Endodermal cell (in vitro differentiated cells): ENCODE measurements around the gene REG4. TPM values are rescaled to one million over a fixed set of nuclear protein-coding genes. Genes with fewer than 3 reads are reported as not detected.
"Not testable (repeated sequence)": the region's sequence is repeated elsewhere in the genome, so short reads cannot be mapped to it uniquely, and the experiment has no call there.

Experiments
- DNase-seq: peaks from one replicate; pipeline ENCODE4 v3.0.0-alpha.2; 2017
- H3K27ac ChIP-seq: 2 replicates; pipeline ENCODE4 v1.5.1; 2013; ENCODE audit warnings: mild to moderate bottlenecking, low read depth, low read length, moderate library complexity
- H3K27me3 ChIP-seq: 2 replicates; pipeline ENCODE4 v1.6.1; 2013; ENCODE audit warnings: mild to moderate bottlenecking, low read length, moderate library complexity; ENCODE audit not compliant: insufficient read depth, control insufficient read depth, poor library complexity, severe bottlenecking
- H3K36me3 ChIP-seq: 2 replicates; pipeline ENCODE4 v1.7.0; 2013; ENCODE audit warnings: mild to moderate bottlenecking, low read length, moderate library complexity; ENCODE audit not compliant: control insufficient read depth, insufficient read depth
- H3K4me1 ChIP-seq: one replicate; pipeline ENCODE4 v1.7.0; 2013; ENCODE audit warnings: low read length; ENCODE audit not compliant: control insufficient read depth, insufficient read depth
- H3K4me3 ChIP-seq: 2 replicates; pipeline ENCODE4 v1.5.1; 2013; ENCODE audit warnings: mild to moderate bottlenecking, low read length, moderate library complexity
- H3K9ac ChIP-seq: 2 replicates; pipeline ENCODE4 v1.6.1; 2013; ENCODE audit warnings: mild to moderate bottlenecking, low read length, moderate library complexity; ENCODE audit not compliant: poor library complexity, severe bottlenecking; ENCODE audit errors: extremely low read depth
- H3K9me3 ChIP-seq: 2 replicates; pipeline ENCODE4 v1.6.1; 2013; ENCODE audit warnings: mild to moderate bottlenecking, low read length, moderate library complexity; ENCODE audit not compliant: control insufficient read depth
- H3K27ac Mint-ChIP-seq: 2 replicates; pipeline ENCODE4 v1.8.0; 2020; ENCODE audit warnings: mixed read lengths
- H3K27me3 Mint-ChIP-seq: 2 replicates; pipeline ENCODE4 v1.8.0; 2021; ENCODE audit warnings: mild to moderate bottlenecking, mixed read lengths; ENCODE audit not compliant: insufficient read depth
- H3K36me3 Mint-ChIP-seq: 2 replicates; pipeline ENCODE4 v1.8.0; 2020; ENCODE audit warnings: low read depth, mixed read lengths
- H3K4me1 Mint-ChIP-seq: 2 replicates; pipeline ENCODE4 v1.8.0; 2020; ENCODE audit warnings: mixed read lengths
- H3K4me3 Mint-ChIP-seq: 2 replicates; pipeline ENCODE4 v1.8.0; 2020; ENCODE audit warnings: mild to moderate bottlenecking, moderate library complexity, mixed read lengths
- H3K9me3 Mint-ChIP-seq: 2 replicates; pipeline ENCODE4 v1.8.0; 2020; ENCODE audit warnings: mild to moderate bottlenecking, mixed read lengths
- CTCF ChIP-seq: fragments of 200-600 bp; sonication (generic); conservative IDR thresholded peaks from 2 replicates; pipeline ENCODE4 v1.5.0; 2021; ENCODE audit warnings: antibody characterized with exemption, mild to moderate bottlenecking
- WGBS, 2 experiments: methylation state at CpG; one replicate each; pipeline versions ENCODE4 v1.1.5 to v1.1.7; 2013; ENCODE audit warnings: missing lambda C conversion rate in 2 of 2, mixed read lengths in 1 of 2; ENCODE audit not compliant: insufficient coverage in 1 of 2, insufficient read length in 1 of 2; 5-methylcytosine and 5-hydroxymethylcytosine counted together
- total RNA-seq, 2 donors: library from RNA; stranded (reverse); fragmentation: NEBNext Ultra II Directional in 1 of 2; extraction: Animal tissue kit (Norgen Biotek cat#: 25700) in 1 of 2; gene quantifications; 2 replicates in 1 of 2; 3 replicates in 1 of 2; pipeline ENCODE4 v1.2.1, GENCODE V29; 2021

REG4 gene
- total RNA-seq, 2 donors from 2014 or later: not detected

- Histone ChIP-seq H3K4me3 (no peak overlapping the region), H3K4me1 (peaks cover 3% of the 10 kb centered on the region), H3K9ac (no peak overlapping the region), H3K36me3 (no peaks in the 10 kb centered on the region), H3K27me3 (no peaks in the 10 kb centered on the region), H3K9me3 (peaks cover 16% of the 10 kb centered on the region), H3K27ac (no peak overlapping the region)
- no peak overlapping the region for H3K27ac Mint-ChIP-seq
- peaks cover 17% of the 10 kb centered on the region for H3K4me1 Mint-ChIP-seq
- 93 to 94% methylated on average over 2 of the region's 2 CpGs for WGBS, 2 experiments
- no peak for TF ChIP-seq CTCF
- no peak overlapping the region for H3K4me3 Mint-ChIP-seq
- DNase-seq: no peak
- H3K9me3 Mint-ChIP-seq: peaks cover 1% of the 10 kb centered on the region
- no peaks in the 10 kb centered on the region for H3K36me3 Mint-ChIP-seq
- peaks cover under 1% of the 10 kb centered on the region for H3K27me3 Mint-ChIP-seq
Observed at GRCh38 chr1:119858126-119858525, 46.9 kb upstream of the REG4 start.

- H3K4me3 ChIP-seq: no peak overlapping the region
- no peaks in the 10 kb centered on the region for H3K36me3 ChIP-seq
- no peak for DNase-seq
- no peak overlapping the region for H3K9ac ChIP-seq
- no peaks in the 10 kb centered on the region for H3K27me3 ChIP-seq
- H3K27me3 Mint-ChIP-seq: no peaks in the 10 kb centered on the region
- 96 to 97% methylated on average over 12 to 23 of the region's 23 CpGs for WGBS, 2 experiments
- no peak overlapping the region for H3K27ac Mint-ChIP-seq
- H3K4me1 Mint-ChIP-seq: peaks cover 7% of the 10 kb centered on the region
- H3K36me3 Mint-ChIP-seq: no peaks in the 10 kb centered on the region
- no peaks in the 10 kb centered on the region for H3K4me1 ChIP-seq
- TF ChIP-seq CTCF: no peak
- peaks cover 1% of the 10 kb centered on the region for H3K9me3 Mint-ChIP-seq
- H3K4me3 Mint-ChIP-seq: no peak overlapping the region
- H3K27ac ChIP-seq: no peak overlapping the region
- H3K9me3 ChIP-seq: peaks cover 16% of the 10 kb centered on the region
Observed at GRCh38 chr1:119853155-119853554, 41.9 kb upstream of the REG4 start.

GRCh38 chr1:119844206-119844605, 32.9 kb upstream of the REG4 start:
- H3K4me3 ChIP-seq, H3K27me3 Mint-ChIP-seq, H3K27ac Mint-ChIP-seq, H3K9ac ChIP-seq, H3K27ac ChIP-seq, H3K4me1 ChIP-seq, H3K9me3 Mint-ChIP-seq, H3K36me3 ChIP-seq, H3K36me3 Mint-ChIP-seq, H3K27me3 ChIP-seq, H3K4me3 Mint-ChIP-seq, H3K9me3 ChIP-seq: not testable (repeated sequence)
- peak; percentile 69 for DNase-seq
- peaks cover 12% of the 10 kb centered on the region for H3K4me1 Mint-ChIP-seq
- 70 to 88% methylated on average over 4 to 6 of the region's 6 CpGs for WGBS, 2 experiments
- peak; percentile 74 for TF ChIP-seq CTCF
